GM10266 (cell line): ENCODE data around the gene EXPH5.

Experiments
- DNase-seq: peaks from one replicate; pipeline ENCODE4 v3.0.0; 2012; ENCODE audit errors: extremely low spot score
- CTCF ChIP-seq: IDR thresholded peaks from 2 replicates; pipeline ENCODE4 v1.5.1; 2012; ENCODE audit warnings: mild to moderate bottlenecking, low read depth; ENCODE audit not compliant: control insufficient read depth, insufficient read depth; ENCODE audit errors: missing control alignments

EXPH5 gene

GRCh38 chr11:108534274-108534882 lies 59.2 kb downstream of the EXPH5 start:
- no peak for TF ChIP-seq CTCF

GRCh38 chr11:108530426-108530825 lies 63.1 kb downstream of the EXPH5 start:
- DNase-seq = no peak
- no peak for TF ChIP-seq CTCF

More at GRCh38 chr11:108534274-108534882, 59.2 kb downstream of the EXPH5 start:
- DNase-seq = no peak

GRCh38 chr11:108527382-108527781 lies 66.2 kb downstream of the EXPH5 start:
- no peak for DNase-seq
- no peak for TF ChIP-seq CTCF

- DNase-seq = no peak
- TF ChIP-seq CTCF = no peak
Observed at GRCh38 chr11:108525161-108525560, 68.4 kb downstream of the EXPH5 start.

GRCh38 chr11:108524422-108524821 lies 69.1 kb downstream of the EXPH5 start:
- no peak for TF ChIP-seq CTCF

GRCh38 chr11:108522318-108522717 lies 71.2 kb downstream of the EXPH5 start:
- TF ChIP-seq CTCF = no peak
- no peak for DNase-seq

More at GRCh38 chr11:108524422-108524821, 69.1 kb downstream of the EXPH5 start:
- no peak for DNase-seq

- no peak for DNase-seq
- TF ChIP-seq CTCF = no peak
Observed at GRCh38 chr11:108518581-108518980, 75.0 kb downstream of the EXPH5 start.
